Fibroblast of peridontal ligament (primary cell): ENCODE data around the gene ARID4A.
"Not testable (repeated sequence)": the region's sequence is repeated elsewhere in the genome, so short reads cannot be mapped to it uniquely, and the experiment has no call there.

ENCODE experiments used
- DNase-seq: peaks from one replicate; pipeline ENCODE4 v3.0.0-alpha.2; 2010; ENCODE audit errors: extremely low read depth

Gene ARID4A

GRCh38 chr14:58294201-58294600 is 4.2 kb upstream of the ARID4A start:
- DNase-seq = no peak

DNA sequence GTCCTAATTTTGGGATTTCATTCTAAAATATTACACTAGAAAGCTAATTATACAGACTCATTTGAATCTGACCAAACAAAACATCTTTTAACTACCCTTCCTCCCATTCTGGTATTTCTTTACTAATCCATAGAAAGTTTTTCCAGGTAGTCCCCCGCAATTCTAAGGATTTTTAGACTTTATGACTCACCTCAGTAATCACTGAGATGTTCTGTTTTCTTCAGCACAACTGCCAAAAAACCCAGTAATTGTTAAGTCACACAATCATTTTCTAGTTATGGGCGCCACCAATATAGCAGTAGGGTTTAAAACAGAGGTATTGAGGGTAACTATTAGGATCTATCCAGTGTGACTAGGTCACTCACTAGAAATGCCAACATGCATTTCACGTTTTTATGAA is 1.6 kb upstream of the ARID4A start:
- no peak for DNase-seq

GRCh38 chr14:58297412-58297761 is 968 bp upstream of the ARID4A start:
- no peak for DNase-seq

DNA sequence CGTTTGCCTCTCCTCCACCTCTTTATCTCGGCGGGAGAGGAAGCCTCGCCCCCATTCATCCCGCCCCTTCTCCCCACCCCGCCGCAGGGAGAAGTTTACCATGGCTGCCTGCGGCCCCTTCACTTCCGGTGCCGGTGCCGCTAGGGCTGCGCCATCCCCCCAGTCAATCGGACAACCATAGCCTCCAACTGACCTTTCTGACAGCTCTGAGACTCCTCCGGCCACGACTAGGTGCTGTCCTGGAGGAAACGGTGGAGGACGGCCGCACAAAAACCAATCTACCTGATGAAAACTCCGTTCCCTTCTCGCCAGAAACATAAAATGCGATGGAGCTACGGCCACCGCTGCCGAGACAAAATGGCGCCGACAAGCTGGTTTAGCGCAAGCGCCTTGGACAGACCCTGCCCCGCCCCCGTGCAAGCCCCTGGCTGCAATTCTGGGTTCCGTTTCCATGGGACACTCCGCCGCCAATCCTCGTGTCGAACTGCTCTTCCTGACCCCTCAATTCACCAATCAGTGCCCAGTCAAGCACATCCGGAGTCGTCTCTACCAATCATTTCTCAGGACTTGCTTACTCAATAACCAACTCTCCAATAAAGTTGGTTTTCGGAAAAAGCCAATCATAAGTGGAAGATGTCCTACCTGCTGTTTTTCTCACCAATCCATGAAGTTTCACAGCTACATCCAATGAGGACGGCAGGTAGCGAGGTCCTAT is 436 bp upstream of the ARID4A start:
- DNase-seq = peak; percentile 100

DNA sequence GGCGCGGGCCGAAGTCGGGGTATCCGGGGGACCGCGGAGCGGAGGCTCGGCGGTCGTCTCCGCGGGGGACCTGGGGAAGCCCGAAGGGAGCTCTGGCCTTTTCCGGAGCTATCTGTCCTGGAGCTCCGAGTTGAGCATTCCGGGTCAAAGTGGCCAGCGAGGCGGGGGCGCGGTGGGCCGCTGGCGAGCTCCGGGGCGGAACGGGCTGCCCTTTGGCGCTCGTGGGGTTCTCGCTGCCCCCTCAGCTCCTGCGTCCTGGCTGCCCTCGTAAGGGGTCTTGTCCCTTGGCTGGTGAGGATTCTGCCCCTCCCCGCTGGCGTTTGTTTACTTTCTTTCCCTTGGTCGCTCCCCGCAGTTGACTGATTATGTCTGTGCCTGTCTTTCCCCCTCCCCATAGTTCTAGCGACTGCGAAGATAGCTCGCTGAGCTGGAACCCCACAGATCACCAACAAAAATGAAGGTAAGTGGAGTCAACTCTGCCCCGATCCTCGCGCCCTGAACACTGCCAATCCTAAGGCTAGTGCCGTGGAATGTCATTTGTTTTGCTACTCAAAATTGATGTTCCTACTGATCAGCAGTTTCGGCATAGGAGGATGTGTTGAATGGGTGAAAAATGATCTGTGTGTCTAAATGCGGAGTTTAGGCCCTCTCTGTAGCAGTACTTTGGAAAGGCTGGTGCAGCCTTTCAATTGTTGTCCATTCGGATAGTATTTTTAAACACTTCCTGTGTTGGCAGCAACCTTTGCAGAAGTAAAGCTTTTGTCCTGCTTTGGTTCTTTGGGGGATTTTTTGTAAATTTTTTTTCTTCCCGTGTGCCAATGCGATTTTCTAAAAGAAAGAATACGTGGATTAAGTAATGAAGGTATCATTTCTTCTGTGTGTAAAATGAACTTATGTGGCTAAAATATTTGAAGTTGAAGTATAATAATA is 1.3 kb downstream of the ARID4A start:
- DNase-seq = peak; percentile 30

DNA sequence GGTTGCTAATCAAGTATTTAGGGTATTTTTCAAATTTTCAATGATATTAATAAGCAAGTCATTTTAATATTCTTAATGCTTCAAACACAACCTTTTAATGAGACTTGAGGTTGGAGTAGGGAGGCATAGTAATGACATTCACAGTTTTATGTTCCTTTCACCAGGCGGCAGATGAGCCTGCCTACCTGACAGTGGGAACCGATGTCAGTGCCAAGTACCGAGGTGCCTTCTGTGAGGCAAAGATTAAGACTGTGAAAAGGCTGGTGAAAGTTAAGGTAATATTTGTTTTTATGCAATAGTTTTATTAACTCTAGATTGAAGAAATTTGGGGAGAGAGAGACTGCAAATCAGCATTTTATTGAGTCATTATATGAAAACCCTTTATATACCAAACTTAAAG is 3.1 kb downstream of the ARID4A start:
- DNase-seq = no peak

DNA sequence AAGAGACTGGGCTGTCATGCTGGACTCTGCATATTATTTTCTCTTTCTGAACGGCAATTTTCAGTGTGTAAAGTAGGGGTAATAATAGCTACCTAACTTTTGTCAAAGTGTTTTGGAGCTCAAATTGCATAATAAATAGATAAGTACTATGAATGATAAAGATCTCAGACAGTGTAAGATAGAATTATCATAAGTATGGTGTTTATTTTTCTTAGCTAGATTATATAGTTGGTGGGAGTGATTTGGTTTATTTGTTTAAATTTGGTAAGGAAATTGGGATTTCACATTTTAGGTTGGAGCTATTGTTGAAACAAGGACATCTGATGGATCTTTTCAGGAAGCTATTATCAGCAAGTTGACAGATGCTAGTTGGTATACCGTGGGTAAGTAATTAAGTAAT is 7.4 kb downstream of the ARID4A start:
- no peak for DNase-seq

- DNase-seq = no peak
Observed at GRCh38 chr14:58307597-58308316, 9.4 kb downstream of the ARID4A start.

DNA sequence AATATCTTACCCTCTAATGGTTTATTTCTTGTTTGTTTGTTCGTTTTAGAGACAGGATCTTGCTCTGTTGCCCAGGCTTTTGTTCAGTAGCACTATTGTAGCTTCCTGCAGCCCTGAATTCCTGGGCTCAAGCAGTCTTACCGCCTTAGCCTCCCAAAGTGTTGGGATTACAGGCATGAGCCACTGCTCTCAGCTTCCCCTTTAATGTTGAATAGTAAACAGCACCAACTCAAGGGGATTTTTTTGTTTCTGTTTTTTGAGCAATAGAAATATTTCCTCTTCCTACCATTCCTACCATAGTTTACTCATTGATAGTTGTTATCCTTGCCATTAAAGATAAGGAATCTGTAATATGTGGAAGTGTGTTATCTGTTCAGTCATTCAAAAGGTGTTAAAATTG is 10.7 kb downstream of the ARID4A start:
- no peak for DNase-seq

DNA sequence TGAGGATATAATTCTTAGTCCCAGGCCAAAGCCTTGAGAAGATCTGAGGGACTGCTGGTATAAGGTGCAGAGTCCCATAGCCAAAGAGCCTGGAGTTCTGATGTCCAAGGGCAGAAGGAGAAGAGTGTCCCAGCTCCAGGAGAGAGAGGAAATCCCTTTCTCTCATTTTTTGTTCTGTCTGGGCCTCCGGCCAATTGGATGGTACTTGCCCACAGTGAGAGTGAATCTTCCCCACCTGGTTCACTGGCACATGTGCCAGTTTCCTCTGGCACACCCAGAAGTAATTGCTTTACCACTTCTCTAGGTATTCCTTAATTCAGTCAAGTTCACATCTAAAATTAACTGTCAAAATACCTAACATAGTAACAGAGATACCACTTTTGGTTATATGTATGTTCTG is 15.3 kb downstream of the ARID4A start:
- no peak for DNase-seq

- no peak for DNase-seq
Observed at GRCh38 chr14:58315606-58316005, 17.3 kb downstream of the ARID4A start.

GRCh38 chr14:58327019-58327418 is 28.7 kb downstream of the ARID4A start:
- no peak for DNase-seq

DNA sequence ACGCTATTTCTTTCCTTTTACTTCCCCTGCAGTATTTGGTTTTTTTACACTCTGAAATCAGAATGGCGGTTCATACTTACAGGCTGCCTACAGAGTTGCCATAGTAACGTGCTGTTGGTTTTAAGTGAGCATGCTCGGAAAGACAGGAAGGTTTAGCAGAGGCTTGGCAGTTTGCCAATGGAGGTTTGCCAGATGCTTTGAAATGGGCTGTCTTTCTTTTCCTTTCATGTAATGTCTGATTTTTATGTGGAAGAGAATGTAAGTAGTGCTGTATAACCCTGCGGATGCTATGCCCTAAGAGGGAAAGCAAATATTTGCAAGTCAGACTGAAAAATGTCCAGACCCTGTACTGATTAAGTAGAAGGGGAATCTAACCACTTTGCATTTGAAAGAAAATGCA is 32.8 kb downstream of the ARID4A start:
- peak; percentile 99 for DNase-seq

GRCh38 chr14:58332561-58332960 is 34.2 kb downstream of the ARID4A start:
- no peak for DNase-seq

GRCh38 chr14:58339666-58340065 is 41.3 kb downstream of the ARID4A start:
- DNase-seq = not testable (repeated sequence)

GRCh38 chr14:58341152-58341748 is 42.9 kb downstream of the ARID4A start:
- no peak for DNase-seq

- not testable (repeated sequence) for DNase-seq
Observed at GRCh38 chr14:58343535-58343934, 45.2 kb downstream of the ARID4A start.

DNA sequence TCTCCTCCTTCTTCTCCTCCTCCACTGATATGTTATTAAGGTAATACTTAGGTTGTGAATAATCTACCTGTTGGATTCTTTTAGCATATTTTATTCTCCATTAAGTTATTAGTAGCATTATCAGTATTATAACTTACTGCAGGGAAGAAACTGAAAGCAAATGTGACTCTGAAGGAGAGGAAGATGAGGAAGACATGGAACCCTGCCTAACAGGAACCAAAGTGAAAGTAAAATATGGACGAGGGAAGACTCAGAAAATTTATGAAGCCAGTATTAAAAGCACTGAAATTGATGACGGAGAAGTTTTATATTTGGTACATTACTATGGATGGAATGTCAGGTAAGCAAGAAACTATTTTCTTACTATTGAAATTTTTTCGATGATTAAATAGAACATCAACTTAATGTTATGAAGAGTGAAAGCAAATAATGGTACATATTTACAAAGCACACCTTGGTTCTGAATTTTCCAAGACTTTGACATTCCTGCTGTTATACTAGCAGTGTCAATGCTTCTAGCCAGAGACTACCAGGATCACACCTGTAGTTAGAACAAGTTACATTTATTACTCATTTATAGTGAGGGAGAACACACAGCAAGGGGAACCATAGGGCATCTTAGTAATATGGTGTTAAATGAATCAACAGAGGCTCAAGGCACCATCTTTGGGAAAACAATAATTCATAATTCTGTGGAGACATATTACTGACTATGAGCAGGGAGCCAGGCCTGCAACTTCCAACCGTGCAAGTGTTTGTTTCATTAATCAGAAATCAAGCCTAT is 55.4 kb downstream of the ARID4A start:
- peak; percentile 27 for DNase-seq

- no peak for DNase-seq
Observed at GRCh38 chr14:58354808-58355207, 56.5 kb downstream of the ARID4A start.

- DNase-seq = peak; percentile 51
Observed at GRCh38 chr14:58356268-58356667, 57.9 kb downstream of the ARID4A start.

GRCh38 chr14:58362272-58362671 is 63.9 kb downstream of the ARID4A start:
- DNase-seq = not testable (repeated sequence)
